ENCODE data around the gene NPBWR2. TPM values are rescaled to one million over a fixed set of nuclear protein-coding genes. Genes with fewer than 3 reads are reported as not detected.

The NPBWR2 gene
- total and polyA plus RNA-seq, 9 donors = not detected

DNA sequence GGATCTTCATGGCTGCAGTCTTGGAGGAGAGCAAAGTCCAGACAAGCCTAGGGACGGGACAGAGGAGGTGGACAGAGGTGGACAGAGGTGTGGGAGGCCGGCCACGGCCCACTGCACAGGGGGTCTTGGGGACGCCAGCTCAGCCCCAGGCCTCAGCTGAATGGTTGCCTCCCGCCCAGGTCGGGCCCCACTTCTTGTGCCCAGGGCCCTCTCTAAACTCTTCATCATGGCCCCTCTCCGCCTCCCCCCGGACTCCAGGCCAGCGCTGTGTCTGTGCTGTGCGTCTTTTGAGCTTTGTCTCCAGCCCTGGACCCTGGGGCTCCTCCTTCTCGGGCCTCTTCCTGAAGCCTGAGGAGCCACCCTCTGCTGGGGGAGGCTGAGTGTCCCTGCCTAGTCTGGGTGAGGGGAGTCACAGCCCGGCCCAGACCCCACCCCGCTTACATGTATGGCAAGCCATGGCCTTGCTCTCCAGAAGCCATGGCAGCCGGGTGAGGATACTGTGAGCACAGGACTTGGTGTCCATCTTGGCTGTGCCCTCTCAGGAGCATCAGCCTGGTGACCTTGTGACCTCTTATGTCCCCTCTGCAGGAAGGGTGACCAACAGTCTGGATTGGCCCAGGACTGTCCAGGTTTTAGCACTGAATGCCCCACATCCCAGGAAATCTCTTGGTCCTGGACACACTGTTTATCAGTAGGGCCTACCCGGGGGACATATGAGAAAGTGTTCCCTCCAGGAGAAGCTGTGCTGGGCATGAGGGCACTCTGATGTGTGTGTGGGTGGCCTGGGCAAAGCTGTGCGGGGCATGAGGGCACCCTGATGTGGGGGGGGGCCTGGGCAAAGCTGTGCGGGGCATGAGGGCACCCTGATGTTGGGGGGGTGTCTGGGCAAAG is 9.4 kb upstream of the NPBWR2 start:
- TF ChIP-seq EP300 (IDR thresholded peaks at IDR 0.05) (no peak), POLR2A (IDR thresholded peaks at IDR 0.05) (no peak)
- TF ChIP-seq, protein P1, sequence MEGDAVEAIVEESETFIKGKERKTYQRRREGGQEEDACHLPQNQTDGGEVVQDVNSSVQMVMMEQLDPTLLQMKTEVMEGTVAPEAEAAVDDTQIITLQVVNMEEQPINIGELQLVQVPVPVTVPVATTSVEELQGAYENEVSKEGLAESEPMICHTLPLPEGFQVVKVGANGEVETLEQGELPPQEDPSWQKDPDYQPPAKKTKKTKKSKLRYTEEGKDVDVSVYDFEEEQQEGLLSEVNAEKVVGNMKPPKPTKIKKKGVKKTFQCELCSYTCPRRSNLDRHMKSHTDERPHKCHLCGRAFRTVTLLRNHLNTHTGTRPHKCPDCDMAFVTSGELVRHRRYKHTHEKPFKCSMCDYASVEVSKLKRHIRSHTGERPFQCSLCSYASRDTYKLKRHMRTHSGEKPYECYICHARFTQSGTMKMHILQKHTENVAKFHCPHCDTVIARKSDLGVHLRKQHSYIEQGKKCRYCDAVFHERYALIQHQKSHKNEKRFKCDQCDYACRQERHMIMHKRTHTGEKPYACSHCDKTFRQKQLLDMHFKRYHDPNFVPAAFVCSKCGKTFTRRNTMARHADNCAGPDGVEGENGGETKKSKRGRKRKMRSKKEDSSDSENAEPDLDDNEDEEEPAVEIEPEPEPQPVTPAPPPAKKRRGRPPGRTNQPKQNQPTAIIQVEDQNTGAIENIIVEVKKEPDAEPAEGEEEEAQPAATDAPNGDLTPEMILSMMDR (IDR thresholded peaks at IDR 0.05) = no peak
- intact Hi-C loops (cut with DNase I) = loop anchor here in 1 of 4 donors (10.0 kb wide), 1 partner anchor 82 kb away; the partner anchor contains the start of gene C20orf204
- Histone ChIP-seq H3K27me3 (no peaks in the 10 kb centered on the region), H3K4me3 (no peak overlapping the region), H3K36me3 (no peaks in the 10 kb centered on the region), H3K27ac (no peak overlapping the region), H3K9me3 (no peaks in the 10 kb centered on the region), H3K4me1 (ENCODE audit: insufficient read depth) (peaks cover 2% of the 10 kb centered on the region)
- DNase-seq = peak in 2 of 5 donors; percentile 4 to 18
- WGBS, 3 donors = 72 to 81% (median 79%) methylated on average over 16 to 17 of the region's 17 CpGs

DNA sequence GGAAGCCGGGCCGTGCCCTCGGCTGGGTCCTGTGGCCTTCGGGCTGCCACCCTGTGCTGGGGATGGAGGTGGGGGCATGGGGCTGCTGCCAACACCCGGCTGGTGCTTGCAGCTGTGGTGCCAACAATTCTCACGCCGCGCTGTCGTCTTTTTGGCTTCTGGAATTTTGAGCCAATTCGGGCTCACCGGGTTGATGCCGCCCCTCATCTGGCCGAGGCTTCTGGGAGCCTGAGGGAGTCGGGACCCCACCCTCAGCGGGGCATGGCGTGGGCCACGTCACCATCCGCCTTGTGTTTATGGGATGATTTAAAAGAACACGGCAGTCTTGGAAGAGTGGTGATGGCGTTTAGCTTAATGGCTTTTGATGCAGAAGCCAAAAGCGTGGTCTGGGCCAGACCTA is 8.7 kb upstream of the NPBWR2 start:
- Histone ChIP-seq H3K4me1 (ENCODE audit: insufficient read depth) (peaks cover 2% of the 10 kb centered on the region), H3K4me3 (no peak overlapping the region), H3K9me3 (no peaks in the 10 kb centered on the region), H3K27me3 (no peaks in the 10 kb centered on the region), H3K27ac (no peak overlapping the region), H3K36me3 (no peaks in the 10 kb centered on the region)
- intact Hi-C loops (cut with DNase I) = loop anchor here in 1 of 4 donors (10.0 kb wide), 1 partner anchor 81 kb away; the partner anchor contains the start of gene C20orf204
- DNase-seq = peak in 2 of 5 donors; percentile 6 to 30
- WGBS, 3 donors = 75 to 81% (median 80%) methylated on average over 21 of the region's 21 CpGs
- no peak for TF ChIP-seq POLR2A (IDR thresholded peaks at IDR 0.05)

DNA sequence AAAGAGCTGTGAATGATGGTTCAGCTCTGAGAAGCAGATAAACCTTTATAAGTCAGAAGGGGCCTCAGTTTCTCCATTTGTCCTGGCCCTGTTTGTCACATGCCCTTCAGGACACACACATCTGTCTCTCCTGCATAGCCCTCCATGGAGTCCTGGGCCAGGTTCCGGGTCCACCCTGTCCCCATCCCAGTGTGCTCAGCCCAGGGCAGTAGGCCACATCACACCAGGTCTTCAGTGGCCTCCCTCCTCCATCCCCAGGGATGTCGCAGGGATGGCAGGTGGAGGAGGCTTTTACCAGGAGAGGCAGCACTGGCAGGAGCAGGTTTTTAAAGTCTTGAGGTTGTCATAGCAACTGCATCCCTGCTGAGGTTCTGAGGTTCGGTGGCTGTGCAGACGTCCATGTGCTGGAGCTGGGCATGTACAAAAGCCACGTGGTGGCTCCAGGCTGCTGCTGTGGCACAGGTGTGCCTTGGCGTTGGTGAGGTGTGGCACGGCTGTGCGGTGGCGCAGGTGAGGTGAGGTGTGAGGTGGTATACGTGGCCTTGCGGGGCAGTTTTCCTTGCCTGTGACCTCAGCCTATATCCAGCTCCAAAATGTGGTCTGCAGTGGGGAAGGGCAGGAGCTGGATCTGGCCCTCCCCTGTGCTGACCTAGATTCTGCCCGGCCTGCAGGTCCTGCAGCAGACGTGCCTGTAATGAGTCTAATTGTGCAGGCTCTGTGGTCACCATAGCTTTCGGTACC is 8.0 kb upstream of the NPBWR2 start:
- intact Hi-C loops (cut with DNase I) = loop anchor here in 1 of 4 donors (10.0 kb wide), 1 partner anchor 81 kb away; the partner anchor contains the start of gene C20orf204
- Histone ChIP-seq H3K27ac (no peak overlapping the region), H3K4me3 (no peak overlapping the region), H3K27me3 (no peaks in the 10 kb centered on the region), H3K9me3 (no peaks in the 10 kb centered on the region), H3K36me3 (no peaks in the 10 kb centered on the region), H3K4me1 (ENCODE audit: insufficient read depth) (peaks cover 2% of the 10 kb centered on the region)
- 64 to 70% (median 69%) methylated on average over 14 of the region's 14 CpGs for WGBS, 3 donors
- TF ChIP-seq EP300 (IDR thresholded peaks at IDR 0.05) = no peak
- TF ChIP-seq, protein P1 (IDR thresholded peaks at IDR 0.05) = no peak
- no peak for TF ChIP-seq POLR2A (IDR thresholded peaks at IDR 0.05)
- DNase-seq = peak in 1 of 5 donors; percentile 3

DNA sequence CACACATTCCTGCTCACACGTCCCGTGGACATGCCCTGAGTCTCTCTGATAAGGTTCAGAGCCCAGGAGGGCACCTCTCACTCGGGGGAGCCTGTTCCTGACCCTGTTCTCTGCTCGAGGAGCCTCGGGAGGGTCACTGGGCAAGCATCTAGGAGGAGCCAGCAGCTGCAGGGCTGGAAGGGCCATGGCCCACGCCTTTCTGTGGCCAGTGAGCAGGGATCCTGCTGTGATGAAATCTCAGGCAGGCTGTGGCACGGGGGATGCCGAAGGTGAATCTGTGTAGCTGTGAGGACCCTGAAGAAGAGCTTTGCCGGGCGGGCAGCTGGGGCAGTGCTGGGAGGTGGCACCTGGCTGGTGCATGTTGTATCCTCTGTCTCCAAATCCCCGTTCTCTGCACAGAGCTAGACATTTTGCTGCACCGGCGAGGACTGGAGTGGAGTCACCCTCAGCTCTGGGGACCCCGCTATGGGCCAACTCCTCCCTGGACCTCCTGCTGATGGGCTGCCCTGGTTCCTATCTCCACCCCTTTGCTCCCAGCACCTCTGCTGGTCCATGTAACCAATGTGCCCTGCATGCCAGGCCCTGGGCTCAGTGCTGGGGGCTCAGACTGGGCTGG is 7.1 kb upstream of the NPBWR2 start:
- Histone ChIP-seq H3K27ac (no peak overlapping the region), H3K36me3 (no peaks in the 10 kb centered on the region), H3K4me3 (no peak overlapping the region), H3K27me3 (no peaks in the 10 kb centered on the region), H3K9me3 (no peaks in the 10 kb centered on the region), H3K4me1 (ENCODE audit: insufficient read depth) (no peaks in the 10 kb centered on the region)
- DNase-seq = peak in 1 of 5 donors; percentile 2
- TF ChIP-seq POLR2A (IDR thresholded peaks at IDR 0.05) = no peak
- intact Hi-C loops (cut with DNase I) = loop anchor here in 1 of 4 donors (10.0 kb wide), 1 partner anchor 80 kb away; the partner anchor contains the start of gene C20orf204
- WGBS, 3 donors = 61 to 68% (median 66%) methylated on average over 14 of the region's 14 CpGs

DNA sequence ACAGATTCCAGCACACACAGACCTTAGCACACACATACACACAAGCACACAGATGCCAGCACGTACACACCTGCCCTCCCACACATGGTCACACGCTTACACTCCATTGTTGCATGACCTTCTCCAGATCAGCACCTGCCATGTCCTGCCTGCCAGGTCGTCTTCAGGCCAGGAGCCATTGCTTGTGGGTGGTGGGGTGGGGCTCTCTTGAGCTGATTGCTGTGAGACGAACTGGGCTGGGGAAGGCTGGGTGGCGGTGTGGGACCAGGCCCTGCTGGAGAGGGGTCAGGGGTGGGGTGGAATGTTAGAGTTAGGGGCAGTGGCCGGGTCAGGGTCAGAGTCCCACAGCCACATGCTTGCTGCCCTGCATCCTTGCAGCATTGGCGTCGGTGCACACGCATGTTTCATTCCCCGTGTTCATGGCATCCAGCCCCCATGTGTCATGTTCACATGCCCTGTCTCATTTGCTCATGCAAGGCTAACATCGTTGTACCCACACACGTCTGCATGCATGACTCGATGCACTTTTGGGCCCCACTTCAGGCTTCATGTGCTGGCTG is 6.5 kb upstream of the NPBWR2 start:
- TF ChIP-seq POLR2A (IDR thresholded peaks at IDR 0.05) (no peak), EP300 (IDR thresholded peaks at IDR 0.05) (no peak)
- TF ChIP-seq, protein P1 (IDR thresholded peaks at IDR 0.05) = no peak

More for the DNA sequence above, 6.5 kb upstream of the NPBWR2 start:
- intact Hi-C loops (cut with DNase I) = loop anchor here in 1 of 4 donors (10.0 kb wide), 1 partner anchor 79 kb away; the partner anchor contains the start of gene C20orf204
- Histone ChIP-seq H3K4me1 (ENCODE audit: insufficient read depth) (no peaks in the 10 kb centered on the region), H3K27me3 (no peaks in the 10 kb centered on the region), H3K9me3 (no peaks in the 10 kb centered on the region), H3K4me3 (no peak overlapping the region), H3K27ac (no peak overlapping the region), H3K36me3 (no peaks in the 10 kb centered on the region)
- peak in 3 of 5 donors; percentile 1 to 17 (median 9) for DNase-seq
- WGBS, 3 donors = 68 to 76% (median 69%) methylated on average over 13 of the region's 13 CpGs
